Natural killer cell treated with Interleukin-12 subunit alpha and Interleukin-12 subunit beta and Interleukin-15 and Interleukin-18, amount 100 ng/mL, for 72 hours (primary cell): ENCODE measurements around the gene CAMK2N2. TPM values are rescaled to one million over a fixed set of nuclear protein-coding genes. Genes with fewer than 3 reads are reported as not detected.
A peak's percentile ranks its signal among the peaks of the same experiment; 100 is the strongest.

Source experiments
- ATAC-seq, 2 donors: fragments of 150-1000 bp; cut with Tn5 transposase in 1 of 2; sonication (Bioruptor Pico), chemical (Tn5 transposase) in 1 of 2; 2 replicates each; pipeline ENCODE4 v1.10.0; 2021
- DNase-seq: peaks from one replicate; pipeline ENCODE4 v3.0.0; 2022; ENCODE audit warnings: low spot score
- H3K27ac Mint-ChIP-seq, 2 donors: 1 replicate in 1 of 2; 2 replicates in 1 of 2; pipeline ENCODE4 v1.8.0; 2022; ENCODE audit warnings: mixed read lengths in 2 of 2, mild to moderate bottlenecking in 1 of 2, moderate library complexity in 1 of 2
- H3K27me3 Mint-ChIP-seq, 2 donors: 1 replicate in 1 of 2; 2 replicates in 1 of 2; pipeline ENCODE4 v1.8.0; 2022; ENCODE audit warnings: mixed read lengths in 2 of 2
- H3K36me3 Mint-ChIP-seq: one replicate; pipeline ENCODE4 v1.8.0; 2022; ENCODE audit warnings: mixed read lengths
- H3K4me1 Mint-ChIP-seq, 2 donors: 1 replicate in 1 of 2; 2 replicates in 1 of 2; pipeline ENCODE4 v1.8.0; 2022; ENCODE audit warnings: low read depth in 2 of 2, mixed read lengths in 2 of 2, mild to moderate bottlenecking in 1 of 2
- H3K4me3 Mint-ChIP-seq: one replicate; pipeline ENCODE4 v1.8.0; 2022; ENCODE audit warnings: mixed read lengths
- H3K9me3 Mint-ChIP-seq: 2 replicates; pipeline ENCODE4 v1.8.0; 2022; ENCODE audit warnings: mixed read lengths
- total RNA-seq, 2 donors: library from RNA; stranded (reverse); gene quantifications; one replicate each; pipeline ENCODE4 v1.2.3, GENCODE V29; 2022

CAMK2N2 gene
- total RNA-seq, 2 donors from 2014 or later: 0.53 to 1.2 TPM

DNA sequence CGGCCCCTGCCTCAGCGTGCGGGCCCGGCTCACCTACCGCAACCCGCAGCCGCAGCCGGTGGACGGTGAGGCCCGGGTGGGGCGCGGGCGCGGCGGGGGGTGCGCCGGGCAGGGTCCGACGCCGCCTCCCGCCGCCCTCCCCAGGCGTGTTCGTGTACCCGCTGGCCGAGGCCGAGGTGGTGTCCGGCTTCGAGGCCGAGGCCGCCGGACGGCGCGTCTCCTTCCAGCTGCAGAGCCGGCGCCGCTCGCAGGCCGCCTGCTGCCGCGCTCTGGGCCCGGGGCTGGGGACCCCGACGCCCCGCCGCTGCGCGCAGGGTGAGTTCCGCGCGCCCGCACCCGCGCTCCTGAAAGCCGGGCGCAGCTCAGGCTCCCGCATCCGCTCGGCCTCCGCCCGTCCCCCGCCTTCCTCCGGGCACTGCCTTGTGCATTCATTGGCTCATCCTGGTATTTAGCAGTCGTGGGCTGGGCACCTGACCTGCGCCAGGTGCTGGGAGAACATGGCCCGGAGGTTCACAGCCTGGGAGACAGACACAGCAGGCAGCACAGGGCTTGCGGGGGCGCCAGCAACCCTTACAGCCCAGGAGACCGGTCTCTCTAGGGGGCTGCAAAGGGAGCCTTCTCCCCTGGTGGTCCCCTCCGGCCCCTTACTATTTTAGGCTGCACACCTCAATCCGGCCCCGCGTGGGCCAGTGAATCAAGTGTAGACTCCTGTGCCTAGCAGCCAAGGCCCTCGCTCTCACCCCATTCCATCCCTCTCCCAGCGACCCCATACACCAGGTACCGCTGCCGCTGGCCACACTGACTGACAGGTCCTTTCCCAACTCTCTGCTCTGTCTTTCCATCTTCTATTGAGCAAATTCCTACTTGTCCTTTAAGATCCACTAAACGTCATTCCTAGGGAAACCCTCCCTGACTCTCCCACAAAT lies 30.5 kb downstream of the CAMK2N2 start:
- H3K4me3 Mint-ChIP-seq: peak overlapping the region; percentile 83
- no peaks in the 10 kb centered on the region for H3K9me3 Mint-ChIP-seq
- DNase-seq: no peak
- peaks cover 44 to 47% of the 10 kb centered on the region in 2 donors for H3K27me3 Mint-ChIP-seq
- H3K36me3 Mint-ChIP-seq: peaks cover 6% of the 10 kb centered on the region
- no peak overlapping the region for H3K27ac Mint-ChIP-seq
- peaks cover 6 to 12% of the 10 kb centered on the region in 2 donors for H3K4me1 Mint-ChIP-seq
- ATAC-seq: no peak

DNA sequence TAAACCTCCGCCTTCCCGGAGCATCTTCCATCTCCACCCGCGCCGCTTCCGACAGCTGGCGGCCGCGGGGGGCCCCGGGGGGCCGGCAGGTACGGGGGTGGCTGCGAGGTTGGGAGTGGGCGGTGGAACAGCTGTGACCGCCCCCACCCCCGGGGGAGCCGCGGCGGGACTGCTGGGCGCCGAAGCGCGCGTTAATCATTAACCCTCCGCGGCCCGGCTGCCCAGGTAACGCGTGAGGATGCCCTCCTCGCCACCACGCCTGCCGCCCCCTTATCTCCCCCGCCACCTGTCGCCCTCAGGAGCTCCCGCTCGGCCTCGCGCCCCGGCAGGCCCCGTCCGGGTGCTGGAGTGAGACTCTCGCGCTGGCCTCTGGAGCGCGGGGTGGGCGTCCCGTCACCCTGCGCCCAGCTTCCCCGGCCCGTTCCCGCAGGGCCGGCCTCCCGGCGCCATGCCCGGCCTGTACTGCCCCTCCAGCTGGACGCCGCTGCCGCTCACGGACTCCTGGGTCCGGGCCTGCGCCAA lies 31.2 kb downstream of the CAMK2N2 start:
- DNase-seq: no peak
- Mint-ChIP-seq H3K4me3 (no peak overlapping the region), H3K4me1 (peaks cover 6 to 12% of the 10 kb centered on the region in 2 donors), H3K36me3 (peaks cover 6% of the 10 kb centered on the region), H3K27me3 (peaks cover 45 to 50% of the 10 kb centered on the region in 2 donors), H3K9me3 (no peaks in the 10 kb centered on the region), H3K27ac (no peak overlapping the region)
- ATAC-seq: no peak

DNA sequence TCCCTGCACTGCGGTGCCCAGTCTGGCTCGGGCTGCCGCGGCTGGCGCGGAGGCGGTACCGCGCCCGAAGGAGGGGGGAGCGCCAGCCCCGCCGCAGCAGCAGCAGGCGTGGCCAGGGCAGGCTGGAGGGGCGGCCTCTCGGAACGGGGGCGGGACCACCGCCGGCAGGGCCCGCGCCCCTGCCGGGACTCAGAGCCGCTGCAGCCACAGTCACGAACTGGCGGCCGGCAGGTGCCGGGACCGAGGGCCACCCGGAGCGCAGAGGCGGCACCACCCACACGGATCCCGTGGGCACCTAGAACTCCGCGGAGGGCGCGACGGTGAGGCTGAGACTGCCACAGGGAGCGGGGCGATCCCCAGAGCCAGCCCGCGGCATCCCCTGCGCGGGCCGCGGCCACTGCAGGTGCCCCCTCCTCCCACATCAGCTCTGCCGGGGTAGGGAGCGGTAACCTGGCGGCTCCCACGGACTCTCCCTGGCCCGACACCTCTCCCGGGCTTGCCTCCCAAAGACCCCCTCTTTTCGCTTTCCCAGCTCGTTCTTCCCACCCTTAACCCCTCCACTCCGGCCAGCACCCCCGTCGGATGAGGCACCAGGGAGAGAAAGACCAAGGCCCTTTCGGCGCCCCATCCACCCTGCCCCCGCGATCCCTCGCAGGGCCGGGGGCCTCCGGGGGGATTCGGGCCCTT lies 31.8 kb downstream of the CAMK2N2 start, which contains the start of gene VWA5B2:
Gene VWA5B2, plus strand, starts transcription at position 192 of the 687 bp plus-strand sequence. CDS start 944 bp downstream, outside the sequence.
- ATAC-seq (peak; percentile 93 to 96), DNase-seq (peak; percentile 85)
- Mint-ChIP-seq H3K9me3 (no peaks in the 10 kb centered on the region), H3K27me3 (peaks cover 46 to 54% of the 10 kb centered on the region in 2 donors), H3K4me1 (peaks cover 6 to 12% of the 10 kb centered on the region in 2 donors), H3K27ac (no peak within 1 kb of the TSS), H3K4me3 (peak within 1 kb of the TSS; percentile 54), H3K36me3 (peaks cover 6% of the 10 kb centered on the region)

DNA sequence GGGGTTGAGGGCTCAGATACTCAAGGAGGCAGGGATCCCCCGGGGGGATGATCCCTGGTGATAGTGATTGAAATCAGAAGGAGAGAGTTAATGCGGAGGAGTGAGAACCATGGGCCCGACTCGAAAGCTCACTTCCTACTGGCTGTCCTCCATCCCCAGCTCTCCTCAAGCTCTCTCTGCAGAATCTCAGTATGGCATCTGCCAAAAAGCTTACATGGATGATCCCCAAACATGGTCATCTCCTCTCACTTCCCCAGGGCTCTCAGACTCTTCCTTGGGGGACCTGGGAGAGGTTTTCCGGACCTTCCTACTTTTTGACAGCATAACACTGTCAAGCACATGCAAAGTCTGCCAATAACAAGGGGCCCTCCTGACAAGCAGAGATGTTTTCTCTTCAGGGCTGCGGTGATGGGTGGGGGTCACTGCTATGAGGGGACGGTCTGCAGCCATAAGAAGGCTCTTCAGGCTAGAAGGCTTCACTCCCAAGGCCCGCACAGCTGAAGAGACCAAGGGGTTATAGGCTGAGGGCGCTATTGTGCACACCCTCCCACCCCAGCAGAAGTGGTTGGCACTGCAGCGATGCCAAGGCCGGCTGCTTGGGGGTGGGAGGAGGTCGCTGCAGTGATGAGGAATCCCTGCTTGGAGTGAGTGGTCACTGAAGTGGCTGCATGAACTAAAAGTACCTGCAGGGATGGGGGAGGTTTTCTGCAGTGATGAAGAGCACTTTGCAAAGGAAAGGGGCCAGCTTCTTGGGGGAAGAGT lies 32.8 kb downstream of the CAMK2N2 start:
- no peak overlapping the region for H3K27ac Mint-ChIP-seq
- H3K36me3 Mint-ChIP-seq: peaks cover 6% of the 10 kb centered on the region
- peak overlapping the region; percentile 54 for H3K4me3 Mint-ChIP-seq
- DNase-seq (no peak), ATAC-seq (no peak)
- H3K27me3 Mint-ChIP-seq: peaks cover 46 to 61% of the 10 kb centered on the region in 2 donors
- H3K9me3 Mint-ChIP-seq: no peaks in the 10 kb centered on the region
- peaks cover 6 to 12% of the 10 kb centered on the region in 2 donors for H3K4me1 Mint-ChIP-seq

DNA sequence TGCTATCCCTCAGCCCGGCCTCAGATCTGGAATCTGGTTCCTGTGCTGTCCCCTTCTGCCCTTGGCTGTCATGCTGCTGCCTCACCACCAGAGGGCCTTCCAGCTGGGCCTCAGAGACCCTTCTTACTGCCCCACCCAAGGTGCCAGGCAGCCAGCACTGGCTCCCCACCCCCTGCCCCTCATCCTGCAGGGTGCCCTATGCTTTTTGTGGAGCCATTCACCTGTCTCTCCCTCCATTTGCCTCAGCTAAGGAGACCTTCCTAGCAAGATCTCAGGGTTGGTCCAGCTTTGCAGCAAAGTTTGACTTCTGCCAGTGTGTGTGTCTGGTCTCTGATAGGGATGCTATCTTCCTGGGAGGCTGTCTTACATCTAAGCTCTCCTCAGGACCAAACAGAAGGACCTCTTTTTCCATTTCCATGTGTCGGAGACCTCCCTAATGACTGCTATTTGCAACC lies 33.8 kb downstream of the CAMK2N2 start:
- Mint-ChIP-seq H3K4me1 (peaks cover 6 to 12% of the 10 kb centered on the region in 2 donors), H3K4me3 (no peak overlapping the region), H3K36me3 (peaks cover 6% of the 10 kb centered on the region), H3K27me3 (peaks cover 45 to 62% of the 10 kb centered on the region in 2 donors), H3K9me3 (no peaks in the 10 kb centered on the region), H3K27ac (no peak overlapping the region)
- peak in 1 of 2 donors; percentile 43 for ATAC-seq
- no peak for DNase-seq

DNA sequence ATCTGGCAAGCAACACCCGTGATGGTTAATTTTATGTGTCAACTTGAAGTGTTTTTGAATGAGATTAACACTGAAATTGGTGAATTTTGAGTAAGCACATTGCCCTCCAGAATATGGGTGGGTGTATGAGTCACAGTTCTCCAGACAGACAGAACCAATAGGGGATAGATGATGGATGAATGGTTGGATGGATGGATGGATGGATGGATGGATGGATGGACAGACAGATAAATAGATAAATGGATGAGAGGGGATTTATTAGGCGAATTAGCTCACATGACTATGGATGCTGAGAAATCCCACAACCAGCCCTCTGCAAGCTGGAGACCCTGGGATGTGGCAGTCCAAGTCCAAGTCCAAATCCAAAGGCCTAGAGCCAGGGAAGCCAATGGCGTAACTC lies 37.4 kb downstream of the CAMK2N2 start:
- Mint-ChIP-seq H3K4me1 (peaks cover 0 to 2% of the 10 kb centered on the region in 2 donors), H3K36me3 (no peaks in the 10 kb centered on the region), H3K9me3 (no peaks in the 10 kb centered on the region), H3K4me3 (no peak overlapping the region), H3K27ac (no peak overlapping the region), H3K27me3 (peaks cover 30 to 45% of the 10 kb centered on the region in 2 donors)
- ATAC-seq (no peak), DNase-seq (no peak)

DNA sequence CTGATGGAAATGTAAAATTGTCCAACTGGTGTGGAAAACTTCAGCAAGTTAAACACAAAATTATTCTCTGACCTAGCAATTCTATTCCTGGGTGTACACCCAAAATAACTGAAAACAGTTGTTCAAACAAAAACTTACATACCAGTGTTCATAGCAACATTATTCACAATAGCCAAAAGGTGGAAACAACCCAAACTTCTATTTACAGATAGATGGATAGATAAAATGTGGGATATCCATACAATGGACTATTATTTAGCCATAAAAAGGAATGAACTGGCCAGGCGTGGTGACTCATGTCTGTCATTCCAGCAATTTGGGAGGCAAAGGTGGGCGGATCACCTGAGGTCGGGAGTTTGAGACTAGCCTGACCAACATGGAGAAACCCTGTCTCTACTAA lies 38.8 kb downstream of the CAMK2N2 start:
- DNase-seq: no peak
- H3K27ac Mint-ChIP-seq: no peak overlapping the region
- H3K4me3 Mint-ChIP-seq: no peak overlapping the region
- H3K27me3 Mint-ChIP-seq: peaks cover 22 to 33% of the 10 kb centered on the region in 2 donors
- H3K4me1 Mint-ChIP-seq: no peaks in the 10 kb centered on the region
- no peaks in the 10 kb centered on the region for H3K36me3 Mint-ChIP-seq
- H3K9me3 Mint-ChIP-seq: no peaks in the 10 kb centered on the region
- no peak for ATAC-seq

DNA sequence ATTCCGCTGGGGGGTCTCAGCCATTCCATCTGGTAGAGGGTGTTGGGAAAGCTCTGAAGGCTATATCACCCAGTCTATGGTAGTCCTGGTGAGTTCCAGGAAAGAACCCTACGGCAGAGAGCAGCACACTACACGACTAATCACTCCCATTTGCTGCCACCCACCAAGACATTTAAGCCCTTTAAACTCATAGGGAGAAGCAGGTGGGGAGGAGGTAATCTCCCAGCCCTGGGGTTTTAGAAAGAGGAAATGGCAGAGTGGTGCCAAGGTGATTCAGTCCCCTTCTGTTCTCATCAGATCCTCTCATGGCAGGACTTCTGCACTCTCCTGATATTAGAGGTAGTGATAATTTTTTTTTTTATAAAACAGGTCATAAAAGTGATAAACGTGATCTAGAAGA lies 42.5 kb downstream of the CAMK2N2 start:
- Mint-ChIP-seq H3K4me3 (no peak overlapping the region), H3K27me3 (peaks cover 13 to 18% of the 10 kb centered on the region in 2 donors), H3K4me1 (no peaks in the 10 kb centered on the region), H3K9me3 (no peaks in the 10 kb centered on the region), H3K27ac (no peak overlapping the region), H3K36me3 (no peaks in the 10 kb centered on the region)
- ATAC-seq: no peak
- no peak for DNase-seq

DNA sequence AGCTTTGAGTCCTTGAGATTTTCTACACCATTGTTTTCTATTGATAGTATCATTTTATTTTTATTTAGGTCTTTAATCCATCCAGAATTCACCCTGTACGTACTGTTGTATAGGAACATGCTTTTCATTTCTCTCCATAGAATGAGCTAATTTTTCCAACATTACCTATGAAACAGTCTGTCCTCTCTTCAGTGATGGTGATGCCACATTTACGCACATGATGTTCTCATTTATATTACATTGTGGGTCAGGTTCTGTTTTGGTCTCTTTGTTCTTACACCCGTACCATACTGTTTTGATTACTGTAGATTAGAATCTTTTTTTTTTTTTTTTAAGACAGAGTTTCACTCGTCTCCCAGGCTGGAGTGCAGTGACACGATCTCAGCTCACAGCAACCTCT lies 49.6 kb downstream of the CAMK2N2 start:
- H3K27me3 Mint-ChIP-seq: peaks cover 12 to 18% of the 10 kb centered on the region in 2 donors
- DNase-seq (no peak), ATAC-seq (no peak)
- H3K4me3 Mint-ChIP-seq: no peak overlapping the region
- H3K9me3 Mint-ChIP-seq: no peaks in the 10 kb centered on the region
- no peak overlapping the region for H3K27ac Mint-ChIP-seq
- no peaks in the 10 kb centered on the region for H3K4me1 Mint-ChIP-seq
- H3K36me3 Mint-ChIP-seq: no peaks in the 10 kb centered on the region

DNA sequence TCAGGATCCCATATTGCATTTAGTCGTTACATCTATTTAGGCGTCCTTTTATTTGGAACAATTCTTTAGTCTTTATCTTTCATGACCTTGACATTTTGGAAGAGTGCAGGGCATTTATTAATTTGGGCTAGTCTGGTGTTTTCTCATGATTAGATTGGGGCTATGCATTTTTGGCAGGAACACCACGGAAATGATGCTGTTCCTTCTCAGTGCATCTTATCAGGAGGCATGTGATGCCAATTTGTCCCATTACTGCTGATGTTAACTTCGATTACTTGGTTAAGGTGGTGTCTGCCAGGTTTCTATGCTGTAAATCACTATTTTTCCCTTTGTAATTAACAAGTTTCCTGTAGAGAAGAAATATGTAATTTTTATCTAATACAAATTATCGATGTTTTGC lies 50.1 kb downstream of the CAMK2N2 start:
- ATAC-seq: no peak
- Mint-ChIP-seq H3K9me3 (no peaks in the 10 kb centered on the region), H3K4me3 (no peak overlapping the region), H3K27ac (no peak overlapping the region), H3K27me3 (peaks cover 16 to 23% of the 10 kb centered on the region in 2 donors), H3K4me1 (no peaks in the 10 kb centered on the region), H3K36me3 (no peaks in the 10 kb centered on the region)
- DNase-seq: no peak

Other genes with a start within 250 kb of the CAMK2N2 start
- 10 to 100 TPM; 16.3 to 33.6 TPM for gene ABCC5, start 243.7 kb downstream of the CAMK2N2 start, total RNA-seq
- gene HTR3D, start 229.8 kb downstream of the CAMK2N2 start, total RNA-seq: not detected
- not detected for gene HTR3C, start 208.5 kb downstream of the CAMK2N2 start, total RNA-seq
- gene HTR3E, start 164.5 kb downstream of the CAMK2N2 start, total RNA-seq: not detected
- gene EIF2B5, start 126.2 kb downstream of the CAMK2N2 start, total RNA-seq: 10 to 100 TPM; 63.0 to 91.9 TPM
- 10 to 100 TPM; 52.3 to 60.3 TPM for gene DVL3, start 106.2 kb downstream of the CAMK2N2 start, total RNA-seq
- gene AP2M1, start 86.7 kb downstream of the CAMK2N2 start, total RNA-seq: 100 to 1,000 TPM; 190 to 242 TPM
- 100 to 1,000 TPM; 102 to 144 TPM for gene ABCF3, start 75.4 kb downstream of the CAMK2N2 start, total RNA-seq
- not detected for gene VWA5B2, start 32.0 kb downstream of the CAMK2N2 start, total RNA-seq
- 10 to 100 TPM; 52.2 to 80.2 TPM for gene ALG3, start 12.6 kb downstream of the CAMK2N2 start, total RNA-seq
- 10 to 100 TPM; 11.9 to 16.8 TPM for gene EEF1AKMT4, start 11.9 kb downstream of the CAMK2N2 start, total RNA-seq
- not detected for gene ECE2, start 14.5 kb upstream of the CAMK2N2 start, total RNA-seq
- gene PSMD2, start 37.7 kb upstream of the CAMK2N2 start, total RNA-seq: 100 to 1,000 TPM; 285 to 328 TPM
- 100 to 1,000 TPM; 535 to 855 TPM for gene EIF4G1, start 53.1 kb upstream of the CAMK2N2 start, total RNA-seq
- 1 to 10 TPM; 3.2 to 5.8 TPM for gene FAM131A, start 76.0 kb upstream of the CAMK2N2 start, total RNA-seq
- gene CLCN2, start 100.1 kb upstream of the CAMK2N2 start, total RNA-seq: 10 to 100 TPM in 1 of 2 donors, 1 to 10 TPM in 1; 6.5 to 10.5 TPM
- 100 to 1,000 TPM; 111 to 142 TPM for gene POLR2H, start 100.2 kb upstream of the CAMK2N2 start, total RNA-seq
- not detected for gene THPO, start 116.7 kb upstream of the CAMK2N2 start, total RNA-seq
- gene CHRD, start 118.5 kb upstream of the CAMK2N2 start, total RNA-seq: not detected